Measurements from ENCODE around the gene CHM. TPM values are rescaled to one million over a fixed set of nuclear protein-coding genes. Genes with fewer than 3 reads are reported as not detected.
"Not testable (repeated sequence)": the region's sequence is repeated elsewhere in the genome, so short reads cannot be mapped to it uniquely, and the experiment has no call there.

Gene CHM
- total RNA-seq, 1 donor from 2014 or later, result 13.7 TPM

DNA sequence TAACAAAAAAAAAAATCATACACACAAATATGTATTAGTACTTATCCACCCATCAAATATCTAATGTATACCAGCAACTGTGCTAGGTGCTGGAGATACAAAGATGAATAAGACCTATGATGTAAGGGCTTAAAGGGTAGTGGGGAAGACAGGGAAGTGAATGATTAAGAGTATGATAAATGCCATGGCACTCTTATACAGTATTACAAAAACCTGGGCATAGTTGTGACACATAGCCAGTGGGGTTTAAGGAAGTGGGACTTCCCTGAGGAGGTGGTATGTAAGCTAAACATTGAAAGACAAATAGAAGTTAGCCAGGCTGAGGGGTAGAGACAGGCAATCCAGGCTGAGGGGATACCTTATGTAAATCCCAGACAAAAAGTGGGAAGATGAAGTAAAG lies 23.5 kb downstream of the CHM start:
- TF ChIP-seq CTCF (IDR thresholded peaks at IDR 0.05; ENCODE audit: insufficient read depth, low read length, severe bottlenecking), result no peak
- FAIRE-seq, result no peak
- H3K27me3 ChIP-seq (ENCODE audit: control insufficient read depth, insufficient read depth, low read length), result no peaks in the 10 kb centered on the region
- H3K4me3 ChIP-seq (ENCODE audit: low read depth, low read length), result no peak overlapping the region
- peak; percentile 61 for DNase-seq (ENCODE audit: low read depth)
- no peaks in the 10 kb centered on the region for H3K36me3 ChIP-seq (ENCODE audit: control insufficient read depth, insufficient read depth, low read length)

DNA sequence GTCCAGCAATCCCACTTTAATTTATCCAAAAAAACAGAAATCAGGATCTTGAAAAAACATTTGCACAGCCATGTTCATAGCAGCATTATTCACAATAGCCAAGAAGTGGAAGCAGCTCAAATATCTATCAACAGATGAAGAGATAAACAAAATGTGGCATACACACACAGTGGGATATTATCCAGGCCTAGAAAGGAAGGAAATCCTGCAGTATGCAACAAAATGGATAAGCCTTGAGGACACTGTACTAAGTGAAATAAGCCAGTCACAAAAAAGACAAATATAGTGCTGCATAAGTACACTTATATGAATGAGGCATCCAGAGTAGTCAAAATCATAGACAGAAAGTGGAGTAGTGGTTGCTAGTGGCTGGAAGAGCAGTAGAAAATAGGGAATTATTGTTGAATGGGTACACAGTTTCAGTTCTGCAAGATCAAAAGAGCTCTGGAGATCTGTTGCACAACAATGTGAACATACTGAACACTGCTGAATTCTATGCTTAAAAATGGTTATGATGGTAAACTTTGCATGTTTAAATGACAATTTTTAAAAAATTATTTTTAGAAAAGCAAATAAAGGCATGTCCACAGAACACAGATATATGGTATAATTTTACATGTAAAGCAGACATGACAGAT lies 25.6 kb downstream of the CHM start:
- FAIRE-seq, result no peak
- H3K4me3 ChIP-seq (ENCODE audit: low read depth, low read length), result no peak overlapping the region
- DNase-seq (ENCODE audit: low read depth), result no peak
- TF ChIP-seq CTCF (IDR thresholded peaks at IDR 0.05; ENCODE audit: insufficient read depth, low read length, severe bottlenecking), result no peak
- H3K27me3 ChIP-seq (ENCODE audit: control insufficient read depth, insufficient read depth, low read length), result no peaks in the 10 kb centered on the region
- H3K36me3 ChIP-seq (ENCODE audit: control insufficient read depth, insufficient read depth, low read length), result no peaks in the 10 kb centered on the region

DNA sequence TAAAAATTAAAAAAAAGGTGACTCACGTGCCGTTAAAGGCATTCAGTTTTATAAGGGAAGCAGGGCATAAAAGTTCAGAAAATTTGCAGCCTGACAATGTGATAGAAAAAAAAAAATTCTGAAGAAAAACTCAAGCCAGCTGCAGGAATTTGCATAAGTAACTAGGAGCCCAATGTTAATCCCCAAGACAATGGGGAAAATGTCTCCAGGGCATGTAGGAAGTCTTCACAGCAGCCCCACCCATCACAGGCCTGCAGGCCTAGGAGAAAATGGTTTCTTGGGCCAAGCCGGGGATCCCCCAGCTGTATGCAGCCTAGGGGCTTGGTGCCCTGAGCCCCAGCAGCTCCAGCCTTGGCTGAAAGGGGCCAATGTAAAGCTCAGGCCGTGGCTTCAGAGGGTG lies 31.2 kb downstream of the CHM start:
- no peak for TF ChIP-seq CTCF (IDR thresholded peaks at IDR 0.05; ENCODE audit: insufficient read depth, low read length, severe bottlenecking)
- no peak for FAIRE-seq

DNA sequence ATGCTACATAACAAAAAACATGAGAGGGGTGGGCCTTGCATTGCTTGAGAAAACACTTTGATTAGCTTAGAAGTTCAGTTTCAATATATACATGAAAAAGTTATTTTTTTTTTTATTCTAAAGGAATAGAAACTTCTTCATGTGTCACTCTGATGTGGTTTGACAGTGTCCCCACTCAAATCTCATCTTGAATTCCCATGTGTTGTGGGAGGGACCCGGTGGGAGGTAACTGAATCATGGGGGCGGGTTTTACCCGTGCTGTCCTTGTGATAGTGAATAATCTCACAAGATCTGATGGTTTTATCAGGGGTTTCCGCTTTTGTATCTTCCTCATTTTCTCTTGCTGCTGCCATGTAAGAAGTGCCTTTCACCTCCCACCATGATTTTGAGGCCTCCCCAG lies 32.4 kb downstream of the CHM start:
- not testable (repeated sequence) for FAIRE-seq; H3K27me3 ChIP-seq (ENCODE audit: control insufficient read depth, insufficient read depth, low read length); H3K4me3 ChIP-seq (ENCODE audit: low read depth, low read length); H3K36me3 ChIP-seq (ENCODE audit: control insufficient read depth, insufficient read depth, low read length); DNase-seq (ENCODE audit: low read depth)

More for the DNA sequence above, 31.2 kb downstream of the CHM start:
- Histone ChIP-seq H3K36me3 (ENCODE audit: control insufficient read depth, insufficient read depth, low read length) (no peaks in the 10 kb centered on the region), H3K27me3 (ENCODE audit: control insufficient read depth, insufficient read depth, low read length) (no peaks in the 10 kb centered on the region), H3K4me3 (ENCODE audit: low read depth, low read length) (no peak overlapping the region)
- DNase-seq (ENCODE audit: low read depth), result no peak

- Histone ChIP-seq H3K27me3 (ENCODE audit: control insufficient read depth, insufficient read depth, low read length) (no peaks in the 10 kb centered on the region), H3K36me3 (ENCODE audit: control insufficient read depth, insufficient read depth, low read length) (no peaks in the 10 kb centered on the region), H3K4me3 (ENCODE audit: low read depth, low read length) (no peak overlapping the region)
- DNase-seq (ENCODE audit: low read depth), result no peak
- TF ChIP-seq CTCF (IDR thresholded peaks at IDR 0.05; ENCODE audit: insufficient read depth, low read length, severe bottlenecking), result no peak
- no peak for FAIRE-seq
Observed at GRCh38 chrX:86014421-86014820, 32.9 kb downstream of the CHM start.

GRCh38 chrX:86013792-86014191 lies 33.6 kb downstream of the CHM start:
- Histone ChIP-seq H3K27me3 (ENCODE audit: control insufficient read depth, insufficient read depth, low read length) (no peaks in the 10 kb centered on the region), H3K4me3 (ENCODE audit: low read depth, low read length) (no peak overlapping the region), H3K36me3 (ENCODE audit: control insufficient read depth, insufficient read depth, low read length) (no peaks in the 10 kb centered on the region)
- TF ChIP-seq CTCF (IDR thresholded peaks at IDR 0.05; ENCODE audit: insufficient read depth, low read length, severe bottlenecking), result no peak
- DNase-seq (ENCODE audit: low read depth), result no peak
- no peak for FAIRE-seq
